GM18520 (cell line): ENCODE measurements around the gene CXCR5.

ENCODE experiments used
- ATAC-seq: cut with Tn5 transposase; IDR thresholded peaks from one replicate; pipeline ENCODE4 v1.9.1; 2021; ENCODE audit not compliant: unreplicated experiment

CXCR5 gene

DNA sequence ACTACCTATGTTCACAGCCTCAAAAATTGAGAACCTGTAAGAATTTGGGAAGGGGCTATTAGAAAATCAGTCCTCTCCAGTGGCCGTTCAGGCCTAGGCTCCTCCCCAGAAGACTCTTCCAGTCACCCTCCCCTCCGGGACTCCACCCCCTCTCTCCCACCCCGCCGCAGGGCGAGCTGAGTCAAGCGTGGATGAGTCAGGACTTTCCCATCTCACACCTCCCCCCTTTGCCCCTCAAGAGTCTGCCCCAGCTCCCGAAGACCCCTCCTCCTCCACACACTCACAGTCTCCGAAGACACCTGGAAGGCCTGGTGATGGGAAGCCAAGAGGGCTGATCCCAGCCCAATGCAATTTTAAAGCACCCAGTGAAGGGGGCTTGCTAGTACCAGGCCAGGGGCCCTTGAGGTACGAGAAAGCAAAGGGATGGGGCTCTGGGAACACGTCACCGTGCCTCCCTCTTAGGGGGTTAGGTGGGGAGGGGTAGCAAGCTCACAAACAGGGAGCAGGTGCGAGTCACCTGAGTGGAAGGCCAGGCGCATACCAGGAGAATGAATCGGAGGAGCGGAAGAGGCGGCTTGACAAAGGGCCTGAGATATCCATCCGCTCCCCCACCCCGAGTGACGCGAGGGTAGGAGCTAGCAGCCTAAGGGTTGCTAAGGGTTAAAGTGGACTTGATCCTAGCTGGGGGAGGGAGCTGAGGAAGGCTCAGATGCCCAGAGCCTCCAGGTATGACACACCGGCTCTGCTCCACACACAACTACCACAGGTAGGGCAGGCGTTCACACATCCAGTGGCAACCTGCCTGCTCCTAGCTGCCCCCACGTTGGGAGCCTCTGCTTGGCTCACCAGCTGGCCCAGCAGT, 28.4 kb downstream of the CXCR5 start:
- no peak for ATAC-seq

DNA sequence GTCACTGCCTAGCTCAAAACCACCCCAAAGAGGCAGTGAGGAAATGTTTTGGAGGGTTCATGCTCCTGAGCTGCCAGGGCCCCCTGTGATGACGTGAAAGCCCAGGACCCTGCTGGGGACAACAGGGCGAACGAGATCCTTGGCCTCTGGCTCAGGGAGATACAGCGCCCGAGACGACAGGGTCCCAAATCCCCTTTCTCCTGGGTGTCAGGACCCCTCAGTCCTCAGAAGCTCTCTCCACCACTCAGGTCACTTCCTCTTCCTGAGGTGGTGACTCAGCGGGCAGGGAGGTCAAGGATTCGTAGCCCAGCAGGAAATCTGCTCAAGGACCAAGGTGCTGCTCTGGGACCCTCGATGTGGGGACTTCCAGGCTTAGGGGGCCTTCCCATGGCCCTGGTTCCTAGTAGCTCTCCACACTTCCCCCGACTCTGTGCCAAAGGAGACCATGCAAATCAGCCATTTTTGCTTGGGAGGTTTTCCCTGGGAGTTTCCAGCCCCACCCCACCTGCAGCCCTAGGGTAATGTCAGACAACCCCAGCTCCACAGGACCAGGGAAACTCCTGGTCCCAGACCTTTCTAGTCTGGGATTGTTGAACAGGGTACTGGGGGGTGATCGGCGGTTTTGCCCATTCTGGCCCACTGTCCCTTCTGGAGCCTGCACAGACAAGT, 29.2 kb downstream of the CXCR5 start:
- no peak for ATAC-seq

GRCh38 chr11:118913411-118914125, 29.9 kb downstream of the CXCR5 start:
- ATAC-seq = no peak

GRCh38 chr11:118914178-118914918, 30.7 kb downstream of the CXCR5 start:
- no peak for ATAC-seq

- ATAC-seq = no peak
Measured at GRCh38 chr11:118914987-118915386, 31.3 kb downstream of the CXCR5 start.

DNA sequence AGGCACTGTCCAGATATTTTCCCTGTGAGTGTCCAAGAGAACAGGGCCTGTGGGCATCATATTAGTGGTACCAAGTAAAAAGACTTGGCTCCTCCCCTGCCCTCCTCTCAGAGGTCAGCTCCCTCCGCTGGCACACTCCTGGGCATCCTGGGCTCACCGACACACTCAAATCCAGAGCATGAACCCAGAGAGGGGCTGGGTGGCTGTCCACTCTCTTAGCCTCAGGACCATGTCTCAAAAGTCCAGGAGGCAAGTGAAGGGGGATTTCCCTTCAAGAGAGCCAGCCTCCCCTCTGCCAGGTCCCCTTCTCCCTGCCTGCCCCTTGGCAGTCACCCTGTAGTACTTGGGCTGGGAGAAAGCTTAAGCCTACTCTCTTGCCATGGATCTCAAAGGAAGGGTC, 31.7 kb downstream of the CXCR5 start:
- no peak for ATAC-seq

- ATAC-seq = no peak
Measured at GRCh38 chr11:118915941-118916841, 32.5 kb downstream of the CXCR5 start.

- ATAC-seq = no peak
Measured at GRCh38 chr11:118916842-118917388, 33.2 kb downstream of the CXCR5 start.

DNA sequence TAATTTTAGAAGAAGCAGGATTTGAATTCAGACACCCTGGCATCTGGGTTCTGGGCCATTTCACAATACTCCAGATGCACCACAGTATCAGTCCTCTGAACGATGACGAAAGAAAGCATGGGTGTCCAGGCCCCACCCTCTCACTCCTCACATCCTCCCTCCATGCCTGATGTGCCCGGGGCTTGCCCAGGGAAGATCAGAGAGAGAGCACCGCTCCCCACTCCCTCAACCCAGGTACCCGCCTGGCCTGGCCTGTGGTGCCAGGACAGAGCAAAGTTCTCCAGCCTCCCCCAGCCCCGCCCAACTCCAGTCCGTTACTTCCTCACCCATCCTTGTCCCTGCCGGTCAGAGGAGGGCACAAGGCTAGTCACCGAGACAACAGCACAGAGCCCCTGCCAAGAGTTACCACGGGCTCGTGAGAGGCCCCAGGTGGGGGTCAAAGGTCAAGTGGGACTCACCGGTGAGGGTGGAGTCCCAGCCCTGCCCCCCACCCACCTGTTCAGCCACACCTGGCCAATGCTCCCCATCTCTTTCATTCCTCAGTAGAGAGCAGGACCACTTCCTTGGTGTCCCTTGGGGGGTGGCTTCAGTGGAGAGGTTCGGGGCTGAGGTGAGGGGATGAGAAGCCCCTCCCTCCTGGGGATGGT, 33.9 kb downstream of the CXCR5 start:
- no peak for ATAC-seq

- ATAC-seq = no peak
Measured at GRCh38 chr11:118918128-118918685, 34.5 kb downstream of the CXCR5 start.

DNA sequence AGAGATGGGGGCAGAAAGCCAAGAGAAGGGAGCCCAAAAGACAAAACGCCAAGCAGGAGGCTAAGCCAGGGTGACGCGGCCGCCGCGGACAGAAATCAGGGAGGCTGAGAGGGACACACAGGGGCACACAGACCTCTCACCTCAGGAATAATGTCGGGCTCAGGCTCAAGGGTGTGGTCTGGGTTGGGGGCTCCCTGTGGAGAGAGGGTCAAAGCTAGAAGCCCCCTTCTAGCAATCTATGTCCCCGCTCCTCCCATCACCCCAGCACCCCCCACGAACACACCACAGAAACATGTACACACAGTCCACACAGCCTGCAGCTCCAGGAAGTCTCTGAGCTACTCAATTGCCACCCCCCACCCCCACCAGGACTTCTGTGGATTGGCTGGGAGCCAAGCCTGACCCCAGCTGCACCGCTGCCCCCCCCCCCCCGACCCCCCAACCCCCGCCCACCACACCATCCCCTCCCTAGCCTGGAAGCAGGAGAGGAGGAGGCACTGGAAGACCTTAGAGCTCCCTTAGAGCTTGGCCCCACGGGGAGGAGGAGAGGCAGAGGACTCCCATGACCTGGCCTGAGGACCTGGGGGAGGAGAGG, 35.1 kb downstream of the CXCR5 start:
- no peak for ATAC-seq

GRCh38 chr11:118921121-118921928, 37.6 kb downstream of the CXCR5 start:
- ATAC-seq = no peak

- ATAC-seq = no peak
Measured at GRCh38 chr11:118921929-118922744, 38.4 kb downstream of the CXCR5 start.

DNA sequence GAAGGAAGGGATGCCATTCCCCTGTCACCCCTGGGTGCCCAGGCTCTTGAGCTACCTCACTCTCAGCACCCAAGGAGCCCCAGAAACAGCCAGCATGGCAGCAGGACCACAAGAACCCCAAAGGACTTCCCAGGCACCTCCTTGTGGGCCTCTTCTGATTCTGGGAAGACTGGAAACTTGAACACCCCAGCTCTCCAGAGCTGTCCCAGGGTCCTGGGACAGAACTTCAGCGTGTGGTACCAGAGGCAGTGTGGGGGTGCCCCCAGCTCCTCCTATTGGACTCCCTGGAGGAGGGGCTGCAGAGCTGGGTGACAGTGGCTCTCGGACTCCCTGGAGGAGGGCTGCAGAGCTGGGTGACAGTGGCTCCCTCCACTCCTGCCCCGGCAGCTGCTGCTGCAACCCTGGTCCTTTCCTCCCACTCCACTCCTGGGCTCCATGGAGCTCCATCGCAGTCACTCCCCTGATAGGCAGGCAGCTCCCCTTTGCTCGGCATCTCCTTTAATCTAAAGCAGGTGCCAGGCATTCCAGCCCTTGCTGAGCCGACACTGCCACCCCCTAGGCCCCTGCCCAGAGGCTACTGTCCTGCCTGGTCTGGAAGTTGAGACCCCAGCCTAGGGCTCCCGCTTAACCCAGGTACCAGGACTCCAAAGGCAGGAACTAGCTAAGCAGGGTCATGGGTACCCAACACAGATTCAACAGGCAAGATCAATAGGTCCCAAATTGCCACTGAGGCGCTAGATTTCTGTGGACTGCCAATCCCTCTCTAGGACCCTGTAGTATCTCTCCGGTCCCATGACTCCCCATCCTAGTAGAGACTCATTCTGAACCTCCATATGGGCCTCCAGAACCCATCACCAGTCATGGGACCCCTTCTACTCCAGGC, 39.3 kb downstream of the CXCR5 start:
- no peak for ATAC-seq

GRCh38 chr11:118923721-118924587, 40.3 kb downstream of the CXCR5 start:
- ATAC-seq = no peak
